K562 (cell line): ENCODE measurements around the gene LBP. TPM values are rescaled to one million over a fixed set of nuclear protein-coding genes. Genes with fewer than 3 reads are reported as not detected.

Experiments
- ATAC-seq: fragments of 200-7000 bp; cut with Tn5 transposase; 3 replicates; pipeline ENCODE4 v1.9.1; 2020; ENCODE audit warnings: moderate library complexity
- BruUV-seq: library from RNA; stranded (reverse); fragments of 400-500 nt; replicated peaks from 2 replicates; lab custom pipeline; 2021; lab: Mats Ljungman, UMichigan
- CTCF ChIA-PET: fragments of 300-600 bp; formaldehyde crosslinking; extraction: SDS; loops from one replicate; lab custom pipeline; 2021; ENCODE audit warnings: low intra/inter-chr PET ratio; lab: Yijun Ruan, JAX
- POLR2A ChIA-PET: fragments of 300-600, 350-650 bp; sonication (Branson Sonifier 250); formaldehyde crosslinking; extraction: SDS; loops from one replicate; lab custom pipeline; 2021; ENCODE audit warnings: antibody characterized with exemption, inconsistent platforms; lab: Yijun Ruan, JAX
- DNase-seq, 4 experiments: peaks; one replicate each; pipeline versions ENCODE4 v3.0.0 to v3.0.0-alpha.2; 2011 to 2018; ENCODE audit warnings: low spot score in 3 of 4, mixed read lengths in 3 of 4; ENCODE audit errors: extremely low read depth in 1 of 4
- FAIRE-seq: peaks from 2 replicates; lab custom pipeline; 2011; peaks lifted over from hg19 to GRCh38; lab: Jason Lieb, UNC
- H2AFZ ChIP-seq: 2 replicates; pipeline ENCODE4 v1.6.0; 2011; ENCODE audit warnings: low read depth, low read length, control low read depth, inconsistent platforms
- H3K27ac ChIP-seq: fragments of 200-600 bp; 3 replicates; pipeline ENCODE4 v1.8.0; 2011; ENCODE audit warnings: low read depth, mild to moderate bottlenecking, control low read depth, inconsistent platforms, low read length, moderate library complexity, mixed read lengths; ENCODE audit errors: extremely low read depth
- H3K27me3 ChIP-seq, 2 experiments: fragments of 300-600 bp in 1 of 2; 2 replicates in 1 of 2; 3 replicates in 1 of 2; pipeline versions ENCODE4 v1.6.0 to v1.8.0; 2011; ENCODE audit warnings: inconsistent platforms in 2 of 2, low read length in 2 of 2, mild to moderate bottlenecking in 1 of 2, mixed read lengths in 1 of 2, moderate library complexity in 1 of 2; ENCODE audit not compliant: control insufficient read depth in 2 of 2, insufficient read depth in 2 of 2
- H3K36me3 ChIP-seq: fragments of 300-600 bp; 3 replicates; pipeline ENCODE4 v1.8.0; 2011; ENCODE audit warnings: mild to moderate bottlenecking, low read length, inconsistent platforms; ENCODE audit not compliant: control insufficient read depth, insufficient read depth
- H3K4me1 ChIP-seq, 2 experiments: fragments of 200-600 bp in 1 of 2; replicated peaks in 1 of 2; 2 replicates in 1 of 2; 3 replicates in 1 of 2; pipeline versions ENCODE4 v1.5.1 to v1.8.0; 2011; ENCODE audit warnings: inconsistent platforms in 2 of 2, low read length in 2 of 2, mild to moderate bottlenecking in 1 of 2, mixed read lengths in 1 of 2, moderate library complexity in 1 of 2; ENCODE audit not compliant: control insufficient read depth in 2 of 2, insufficient read depth in 2 of 2
- H3K4me2 ChIP-seq: 2 replicates; pipeline ENCODE4 v1.6.1; 2011; ENCODE audit warnings: low read length, control low read depth, inconsistent platforms, mixed read lengths; ENCODE audit not compliant: insufficient read depth
- H3K4me3 ChIP-seq: fragments of 200-600 bp; sonication (generic), shearing (Covaris generic); 2 replicates; pipeline ENCODE4 v1.5.1; 2016; ENCODE audit warnings: control low read depth, inconsistent platforms
- H3K79me2 ChIP-seq: fragments of 200-600 bp; 3 replicates; pipeline ENCODE4 v1.8.0; 2011; ENCODE audit warnings: low read length, inconsistent platforms; ENCODE audit not compliant: control insufficient read depth, insufficient read depth
- H3K9ac ChIP-seq, 2 experiments: 2 replicates each; pipeline versions ENCODE4 v1.6.0 to v1.6.1; 2011; ENCODE audit warnings: low read depth in 2 of 2, low read length in 2 of 2, control low read depth in 1 of 2, inconsistent platforms in 1 of 2, mild to moderate bottlenecking in 1 of 2, mixed read lengths in 1 of 2; ENCODE audit not compliant: insufficient read depth in 1 of 2
- H3K9me1 ChIP-seq: one replicate; pipeline ENCODE4 v1.6.0; 2011; ENCODE audit warnings: inconsistent platforms, mild to moderate bottlenecking, low read length, moderate library complexity; ENCODE audit not compliant: control insufficient read depth, insufficient read depth
- H3K9me3 ChIP-seq: replicated peaks from 2 replicates; pipeline ENCODE4 v1.5.1; 2011; ENCODE audit warnings: low read depth, low read length, inconsistent platforms; ENCODE audit not compliant: control insufficient read depth, insufficient read depth
- H4K20me1 ChIP-seq: replicated peaks from 2 replicates; pipeline ENCODE4 v1.6.1; 2011; ENCODE audit warnings: low read length, inconsistent platforms, mixed read lengths; ENCODE audit not compliant: control insufficient read depth, insufficient read depth
- E4F1 ChIP-seq: fragments of 250-450 bp; sonication (Bioruptor Pico); IDR thresholded peaks from 2 replicates; pipeline ENCODE4 v1.5.0; 2021; ENCODE audit warnings: mild to moderate bottlenecking, borderline replicate concordance
- HDAC6 ChIP-seq: IDR thresholded peaks from 2 replicates; pipeline ENCODE4 v1.6.1; 2012; ENCODE audit warnings: low read depth, mild to moderate bottlenecking, control low read depth, inconsistent platforms, low read length, moderate library complexity
- KAT2B ChIP-seq: IDR thresholded peaks from one replicate; pipeline ENCODE4 v1.6.1; 2012; ENCODE audit warnings: low read depth, mild to moderate bottlenecking, control low read depth, inconsistent platforms, low read length, moderate library complexity
- MLLT1 ChIP-seq, 2 experiments: fragments of 450-650 bp; IDR thresholded peaks; 2 replicates each; pipeline ENCODE4 v1.6.1; 2016
- NFE2 ChIP-seq: IDR thresholded peaks from 2 replicates; pipeline ENCODE4 v1.6.1; 2014; ENCODE audit warnings: antibody characterized with exemption, low read depth
- WGBS: fragments of 100-300 bp; shearing (Covaris generic); methylation state at CpG from one replicate; pipeline ENCODE4 v1.1.6; 2016; ENCODE audit warnings: low coverage, mixed read lengths; ENCODE audit not compliant: insufficient coverage; ENCODE audit errors: missing lambda C conversion rate; 5-methylcytosine and 5-hydroxymethylcytosine counted together
- in situ Hi-C: fragments of 300-500 bp; cut with MboI; formaldehyde crosslinking; loops from 4 replicates; pipeline ENCODE4 v1.15.0; 2018; ENCODE audit warnings: inconsistent platforms, mixed read lengths
- intact Hi-C: fragments of 100-400 bp; cut with micrococcal nuclease; formaldehyde crosslinking; loops from 2 replicates; pipeline ENCODE4 v1.14.2; 2022
- polyA plus RNA-seq, 8 experiments: library from polyadenylated mRNA; depleted of rRNA in 4 of 8; stranded (reverse) in 5 of 8; unstranded in 3 of 8; fragments of >200 nt; fragmentation: Nextera tagmentation in 2 of 8; fragmentation: Illumina TruSeq in 1 of 8; extraction: Ambion mirVana in 2 of 8; extraction: Trizol in 1 of 8; gene quantifications; 2 replicates each; pipeline versions ENCODE4 v1.2.1 to v1.2.3, GENCODE V29; 2011 to 2014; ENCODE audit warnings: inconsistent platforms in 1 of 8, missing spikeins in 1 of 8
- total RNA-seq, 7 experiments: library from RNA; depleted of rRNA in 6 of 7; stranded (reverse); fragments of >200 nt in 6 of 7; fragmentation: Illumina TruSeq in 2 of 7; extraction: Trizol in 2 of 7; gene quantifications; 2 replicates each; pipeline versions ENCODE4 v1.2.1 to v1.2.3, GENCODE V29; 2011 to 2021; ENCODE audit warnings: low replicate concordance in 1 of 7

LBP gene
- total and polyA plus RNA-seq, 9 of the 15 experiments (the other 6 are each of a cell fraction or from before 2014, with no cell fraction given) = 0.06 to 0.31 (median 0.09) TPM; not detected in 3

GRCh38 chr20:38405132-38405531 lies 58.9 kb downstream of the LBP start (continued):
- TF ChIP-seq MLLT1 (IDR thresholded peaks at IDR 0.05) = peak in 1 of 2 experiments; percentile 91; a peak in 2 of 4 replicates
- TF ChIP-seq, all 486 proteins: peak for 6

- TF ChIP-seq NFE2 = no peak
- no peak for TF ChIP-seq E4F1 (CRISPR knock-in tag)
- no peak for TF ChIP-seq KAT2B
- no peak for TF ChIP-seq HDAC6
- no peaks in the 10 kb centered on the region for H3K27me3 ChIP-seq
- BruUV-seq = no TSS peak
- 60% methylated on average over 5 of the region's 5 CpGs for WGBS
- no peak for ATAC-seq
- H3K4me1 ChIP-seq = no peaks in the 10 kb centered on the region
- FAIRE-seq = no peak
- in situ Hi-C loops (no loop called here), intact Hi-C loops (no loop called here)
- peaks cover 2% of the 10 kb centered on the region; the same call in 1 of the 2 replicates for H3K9me3 ChIP-seq
- H3K36me3 ChIP-seq = no peaks in the 10 kb centered on the region
- H3K27ac ChIP-seq = no peak overlapping the region
- no peak overlapping the region for H3K9ac ChIP-seq
- ChIA-PET CTCF (no interaction called here), POLR2A (interaction anchor here (0.6 to 1.1 kb wide), 2 partner anchors 11 to 60 kb away, joined by 3 to 5 read pairs; no protein-coding TSS in a partner anchor)
- H3K79me2 ChIP-seq = no peaks in the 10 kb centered on the region
- H2AFZ ChIP-seq = no peak overlapping the region
- no peak overlapping the region for H3K4me2 ChIP-seq
- no peak for DNase-seq
- H4K20me1 ChIP-seq = no peaks in the 10 kb centered on the region
- H3K4me3 ChIP-seq = no peak overlapping the region
- no peaks in the 10 kb centered on the region for H3K9me1 ChIP-seq
Observed at GRCh38 chr20:38406476-38406875, 60.2 kb downstream of the LBP start.
